ENCODE measurements around the gene SDHAF1.

The SDHAF1 gene

DNA sequence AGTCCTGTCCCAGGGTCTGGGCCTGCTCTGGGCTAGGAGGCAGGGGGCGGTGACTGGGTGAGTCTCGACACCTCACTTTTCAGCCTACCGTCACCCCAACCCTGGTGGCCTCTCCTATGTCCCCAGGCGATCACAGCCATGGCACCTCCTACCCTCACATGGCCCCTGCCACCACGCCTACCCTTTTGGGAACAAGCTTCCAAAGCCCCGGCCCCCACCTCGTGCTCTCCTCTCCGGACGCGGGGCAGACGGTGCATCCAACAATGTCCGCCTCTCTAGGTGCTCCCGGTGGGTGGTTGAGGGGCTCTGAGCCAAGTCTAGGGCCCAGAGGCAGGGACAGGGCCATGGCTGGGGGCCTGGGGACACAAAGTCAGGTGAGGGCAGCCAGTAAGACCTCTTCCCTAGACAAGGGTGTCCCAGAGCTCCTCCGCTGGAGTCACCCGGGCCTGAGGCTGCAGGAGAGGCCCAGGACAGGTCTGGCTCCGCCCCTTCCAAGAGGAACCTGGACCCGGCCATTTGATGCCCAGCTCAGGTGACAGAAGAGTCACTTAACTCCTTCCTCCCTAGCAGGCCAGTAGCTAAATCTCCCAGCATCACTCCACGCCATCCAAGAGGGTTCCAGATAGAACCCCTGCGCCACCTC lies 13.5 kb downstream of the SDHAF1 start, which contains the start of gene SYNE4:
Gene SYNE4 (minus strand): TSS at position 478 of the 643 bp plus-strand sequence. CDS start 132 bp downstream, at position 346.
- no peak for DNase-seq (ENCODE audit: low read depth)

DNA sequence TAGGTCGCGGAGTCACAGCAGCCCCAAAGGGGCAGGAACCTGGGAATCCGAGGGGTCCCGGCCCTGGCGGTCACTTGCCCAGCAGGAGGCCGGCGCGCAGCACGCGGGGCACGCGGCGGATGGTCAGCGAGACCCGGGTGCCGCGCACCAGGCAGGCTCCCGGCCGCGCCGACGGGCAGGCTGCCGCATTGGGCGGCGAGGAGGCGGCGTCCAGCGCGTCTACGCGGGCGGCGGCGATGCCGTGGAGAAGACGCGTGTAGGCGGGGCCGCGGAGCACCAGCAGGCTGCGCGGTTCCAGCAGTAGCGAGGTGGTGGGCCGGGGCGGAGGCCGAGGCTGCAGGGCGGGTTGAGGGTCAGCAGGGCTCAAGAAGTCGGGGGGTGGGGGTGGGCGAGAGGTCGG lies 14.2 kb downstream of the SDHAF1 start:
- TF ChIP-seq, protein P1, sequence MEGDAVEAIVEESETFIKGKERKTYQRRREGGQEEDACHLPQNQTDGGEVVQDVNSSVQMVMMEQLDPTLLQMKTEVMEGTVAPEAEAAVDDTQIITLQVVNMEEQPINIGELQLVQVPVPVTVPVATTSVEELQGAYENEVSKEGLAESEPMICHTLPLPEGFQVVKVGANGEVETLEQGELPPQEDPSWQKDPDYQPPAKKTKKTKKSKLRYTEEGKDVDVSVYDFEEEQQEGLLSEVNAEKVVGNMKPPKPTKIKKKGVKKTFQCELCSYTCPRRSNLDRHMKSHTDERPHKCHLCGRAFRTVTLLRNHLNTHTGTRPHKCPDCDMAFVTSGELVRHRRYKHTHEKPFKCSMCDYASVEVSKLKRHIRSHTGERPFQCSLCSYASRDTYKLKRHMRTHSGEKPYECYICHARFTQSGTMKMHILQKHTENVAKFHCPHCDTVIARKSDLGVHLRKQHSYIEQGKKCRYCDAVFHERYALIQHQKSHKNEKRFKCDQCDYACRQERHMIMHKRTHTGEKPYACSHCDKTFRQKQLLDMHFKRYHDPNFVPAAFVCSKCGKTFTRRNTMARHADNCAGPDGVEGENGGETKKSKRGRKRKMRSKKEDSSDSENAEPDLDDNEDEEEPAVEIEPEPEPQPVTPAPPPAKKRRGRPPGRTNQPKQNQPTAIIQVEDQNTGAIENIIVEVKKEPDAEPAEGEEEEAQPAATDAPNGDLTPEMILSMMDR (IDR thresholded peaks at IDR 0.05; ENCODE audit: low read length, missing control alignments) = no peak
- DNase-seq (ENCODE audit: low read depth) = peak; percentile 58
- H3K4me3 ChIP-seq (replicated peaks; ENCODE audit: low read depth, low read length) = peak overlapping the region; percentile 47

More for the DNA sequence above, 13.5 kb downstream of the SDHAF1 start, which contains the start of gene SYNE4:
- TF ChIP-seq, protein P1 (IDR thresholded peaks at IDR 0.05; ENCODE audit: low read length, missing control alignments) = no peak
- H3K4me3 ChIP-seq (replicated peaks; ENCODE audit: low read depth, low read length) = peak within 1 kb of the TSS; percentile 47

GRCh38 chr19:36009633-36010379 lies 14.8 kb downstream of the SDHAF1 start:
- DNase-seq (ENCODE audit: low read depth) = no peak
- peak overlapping the region; percentile 47 for H3K4me3 ChIP-seq (replicated peaks; ENCODE audit: low read depth, low read length)
- TF ChIP-seq, protein P1 (IDR thresholded peaks at IDR 0.05; ENCODE audit: low read length, missing control alignments) = no peak

DNA sequence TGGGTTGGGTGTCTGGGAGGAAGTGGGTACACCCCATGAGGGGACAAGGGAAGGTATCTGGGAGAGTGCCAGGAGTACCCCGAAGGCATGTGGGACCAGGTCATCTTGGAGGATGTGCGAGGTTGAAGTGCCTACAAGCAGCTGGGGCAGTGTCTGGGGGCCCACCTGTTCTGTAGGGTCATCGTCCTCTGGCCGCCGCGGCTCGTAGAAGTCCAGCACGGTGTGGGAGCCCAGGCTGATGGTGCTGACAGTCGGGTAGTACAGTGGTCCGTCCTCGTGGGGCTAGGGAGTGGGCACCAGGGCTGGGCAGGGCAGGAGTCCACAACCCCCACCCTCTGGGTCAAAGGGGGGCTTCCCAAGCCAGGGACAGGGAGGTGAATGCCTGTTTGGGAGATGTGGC lies 15.4 kb downstream of the SDHAF1 start:
- H3K4me3 ChIP-seq (replicated peaks; ENCODE audit: low read depth, low read length) = no peak overlapping the region
- TF ChIP-seq, protein P1 (IDR thresholded peaks at IDR 0.05; ENCODE audit: low read length, missing control alignments) = no peak
- DNase-seq (ENCODE audit: low read depth) = no peak

- TF ChIP-seq, protein P1 (IDR thresholded peaks at IDR 0.05; ENCODE audit: low read length, missing control alignments) = no peak
- no peak for DNase-seq (ENCODE audit: low read depth)
- H3K4me3 ChIP-seq (replicated peaks; ENCODE audit: low read depth, low read length) = peak overlapping the region; percentile 95
Measured at GRCh38 chr19:36013280-36014011, 18.5 kb downstream of the SDHAF1 start.

- peak; percentile 98 for DNase-seq (ENCODE audit: low read depth)
- H3K4me3 ChIP-seq (replicated peaks; ENCODE audit: low read depth, low read length) = peak within 1 kb of the TSS; percentile 95
- TF ChIP-seq, protein P1 (IDR thresholded peaks at IDR 0.05; ENCODE audit: low read length, missing control alignments) = no peak
Measured at GRCh38 chr19:36014012-36014924, 19.3 kb downstream of the SDHAF1 start, which contains the start of gene ALKBH6. Gene ALKBH6 (minus strand): TSS chr19:36014213. CDS start chr19:36013397, 816 bp downstream.
